Effector memory CD4-positive, alpha-beta T cell (primary cell): ENCODE data around the gene SMIM3.

Source experiments
- DNase-seq, 3 donors: peaks; one replicate each; pipeline ENCODE4 v3.0.0-alpha.2; 2020
- H3K27ac ChIP-seq: 2 replicates; pipeline ENCODE4 v1.7.0; 2013; ENCODE audit warnings: mild to moderate bottlenecking, low read length, moderate library complexity; ENCODE audit not compliant: insufficient read depth, poor library complexity, severe bottlenecking
- H3K27me3 ChIP-seq: replicated peaks from 2 replicates; pipeline ENCODE4 v1.7.0; 2013; ENCODE audit warnings: mild to moderate bottlenecking, low read length; ENCODE audit not compliant: insufficient read depth, control insufficient read depth, poor library complexity, severe bottlenecking
- H3K36me3 ChIP-seq: 2 replicates; pipeline ENCODE4 v1.7.0; 2013; ENCODE audit warnings: mild to moderate bottlenecking, low read length, moderate library complexity; ENCODE audit not compliant: control insufficient read depth, insufficient read depth
- H3K4me1 ChIP-seq: 2 replicates; pipeline ENCODE4 v1.7.0; 2013; ENCODE audit warnings: low read length, mild to moderate bottlenecking; ENCODE audit not compliant: control insufficient read depth, insufficient read depth, poor library complexity, severe bottlenecking
- H3K4me3 ChIP-seq: 2 replicates; pipeline ENCODE4 v1.7.0; 2013; ENCODE audit warnings: low read length, low read depth, mild to moderate bottlenecking; ENCODE audit not compliant: insufficient read depth, poor library complexity, severe bottlenecking
- H3K9me3 ChIP-seq: 2 replicates; pipeline ENCODE4 v1.7.0; 2013; ENCODE audit warnings: mild to moderate bottlenecking, low read length, moderate library complexity; ENCODE audit not compliant: control insufficient read depth

The SMIM3 gene

DNA sequence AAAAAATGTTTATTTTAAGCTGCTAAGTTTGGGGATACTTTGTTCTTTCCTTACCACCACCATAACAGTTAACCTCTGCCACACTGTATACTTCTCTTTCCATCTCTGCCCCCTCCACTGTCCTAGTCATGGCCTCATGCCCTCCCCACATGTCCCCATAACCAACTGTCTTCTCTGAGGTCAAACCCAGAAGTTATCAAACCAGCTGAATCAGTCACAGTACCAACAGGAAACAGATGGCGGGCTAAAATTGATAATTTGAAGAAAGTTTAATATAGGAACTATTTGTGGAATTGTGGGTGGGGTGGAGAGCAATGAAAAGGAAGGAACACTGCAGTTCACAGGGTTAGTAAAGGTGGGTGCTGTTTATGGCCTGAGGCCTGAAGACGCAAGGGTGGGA, 14.0 kb upstream of the SMIM3 start:
- no peak overlapping the region for H3K4me3 ChIP-seq
- no peak for DNase-seq
- no peaks in the 10 kb centered on the region for H3K27me3 ChIP-seq
- no peak overlapping the region for H3K27ac ChIP-seq
- H3K9me3 ChIP-seq = no peaks in the 10 kb centered on the region
- H3K36me3 ChIP-seq = no peaks in the 10 kb centered on the region
- H3K4me1 ChIP-seq = no peaks in the 10 kb centered on the region

DNA sequence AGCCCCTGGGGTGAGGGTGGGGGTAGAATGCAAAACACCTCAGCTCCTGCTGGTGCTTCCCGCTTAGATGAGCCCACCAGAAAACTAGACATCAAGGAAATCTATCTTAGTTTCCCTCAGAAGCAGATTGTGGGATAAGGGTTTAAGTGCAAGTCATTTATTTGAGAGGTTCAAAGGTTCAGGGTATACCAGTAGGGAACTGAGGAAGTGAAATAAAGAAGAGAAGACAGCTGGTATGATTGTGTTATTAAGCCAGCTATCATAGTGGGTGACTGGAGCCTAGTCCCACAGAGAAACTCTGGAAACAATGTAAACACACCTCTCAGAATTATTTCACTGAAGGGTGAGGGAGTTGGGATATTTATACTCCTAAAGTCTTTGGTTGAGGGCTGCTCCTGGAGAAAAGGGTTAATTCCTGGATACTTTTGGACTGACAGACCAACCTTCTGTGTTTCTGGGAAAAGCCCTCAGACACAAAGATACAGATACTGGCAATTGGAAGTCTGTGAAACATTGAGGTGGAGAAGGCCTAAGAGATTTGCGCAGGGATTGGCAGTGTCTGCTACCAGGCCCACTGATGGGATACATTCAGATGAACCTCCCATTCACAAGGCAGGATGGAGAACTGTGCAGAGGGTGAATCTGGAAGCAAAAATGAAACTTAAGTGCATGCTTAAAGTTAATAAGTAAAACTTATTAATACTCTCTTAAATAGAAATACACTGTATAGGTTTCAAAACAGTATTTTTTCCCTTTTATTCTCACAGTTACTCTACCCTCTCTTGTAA, 13.4 kb upstream of the SMIM3 start:
- Histone ChIP-seq H3K4me3 (no peak overlapping the region), H3K27ac (no peak overlapping the region), H3K4me1 (no peaks in the 10 kb centered on the region), H3K9me3 (no peaks in the 10 kb centered on the region), H3K27me3 (no peaks in the 10 kb centered on the region), H3K36me3 (no peaks in the 10 kb centered on the region)
- no peak for DNase-seq

GRCh38 chr5:150765799-150766169, 12.8 kb upstream of the SMIM3 start:
- Histone ChIP-seq H3K36me3 (no peaks in the 10 kb centered on the region), H3K4me1 (no peaks in the 10 kb centered on the region), H3K4me3 (no peak overlapping the region), H3K27ac (no peak overlapping the region), H3K9me3 (no peaks in the 10 kb centered on the region), H3K27me3 (no peaks in the 10 kb centered on the region)
- no peak for DNase-seq

- DNase-seq = no peak
- H3K4me3 ChIP-seq = no peak overlapping the region
- no peaks in the 10 kb centered on the region for H3K9me3 ChIP-seq
- no peaks in the 10 kb centered on the region for H3K27me3 ChIP-seq
- H3K4me1 ChIP-seq = no peaks in the 10 kb centered on the region
- H3K36me3 ChIP-seq = no peaks in the 10 kb centered on the region
- H3K27ac ChIP-seq = no peak overlapping the region
Observed at GRCh38 chr5:150766251-150766650, 12.3 kb upstream of the SMIM3 start.

DNA sequence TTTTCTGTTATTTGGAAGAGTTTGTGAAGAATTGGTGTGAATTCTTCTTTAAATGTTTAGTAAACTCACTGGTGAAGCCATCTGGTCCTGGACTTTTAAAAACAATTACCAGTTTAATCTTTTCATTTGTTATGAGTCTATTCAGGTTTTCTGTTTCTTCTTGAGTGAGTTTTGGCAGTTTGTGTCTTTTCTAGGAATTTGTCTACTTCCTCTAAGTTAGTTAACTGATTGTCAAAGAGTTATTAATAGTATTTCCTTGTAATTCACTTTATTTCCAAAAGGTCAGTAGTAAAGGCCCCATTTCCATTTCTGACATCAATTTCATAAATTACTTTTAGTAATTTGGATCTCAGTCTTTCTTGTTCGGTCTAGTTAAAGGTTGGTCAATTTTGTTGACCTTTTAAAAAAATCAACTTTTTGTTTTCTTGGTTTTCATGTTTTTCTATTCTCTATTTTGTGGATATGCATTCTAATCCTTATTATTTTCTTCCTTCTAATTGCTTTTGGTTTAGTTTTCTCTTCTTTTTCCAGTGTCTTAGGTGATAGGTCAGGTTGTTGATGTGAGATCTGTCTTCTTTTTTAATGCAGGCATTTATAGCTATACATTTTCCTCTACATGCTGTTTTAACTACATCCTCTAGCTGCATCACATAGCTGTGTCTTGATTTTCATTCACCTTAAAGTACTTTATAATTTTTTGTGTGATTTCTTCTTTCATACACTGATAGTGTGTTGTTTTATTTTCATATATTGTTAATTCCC, 7.3 kb upstream of the SMIM3 start:
- Histone ChIP-seq H3K27me3 (no peaks in the 10 kb centered on the region), H3K27ac (no peak overlapping the region), H3K36me3 (no peaks in the 10 kb centered on the region), H3K9me3 (no peaks in the 10 kb centered on the region), H3K4me1 (no peaks in the 10 kb centered on the region), H3K4me3 (no peak overlapping the region)
- DNase-seq = no peak

- DNase-seq = no peak
- Histone ChIP-seq H3K27me3 (no peaks in the 10 kb centered on the region), H3K9me3 (no peaks in the 10 kb centered on the region), H3K27ac (no peak overlapping the region), H3K4me1 (peaks cover 7% of the 10 kb centered on the region), H3K36me3 (no peaks in the 10 kb centered on the region), H3K4me3 (no peak overlapping the region)
Observed at GRCh38 chr5:150774145-150774544, 4.4 kb upstream of the SMIM3 start.

GRCh38 chr5:150777685-150778084, 872 bp upstream of the SMIM3 start:
- DNase-seq = no peak
- H3K4me3 ChIP-seq = no peak overlapping the region
- H3K36me3 ChIP-seq = no peaks in the 10 kb centered on the region
- peak overlapping the region; percentile 75 for H3K27ac ChIP-seq
- H3K27me3 ChIP-seq = no peaks in the 10 kb centered on the region
- no peaks in the 10 kb centered on the region for H3K9me3 ChIP-seq
- H3K4me1 ChIP-seq = peaks cover 16% of the 10 kb centered on the region

DNA sequence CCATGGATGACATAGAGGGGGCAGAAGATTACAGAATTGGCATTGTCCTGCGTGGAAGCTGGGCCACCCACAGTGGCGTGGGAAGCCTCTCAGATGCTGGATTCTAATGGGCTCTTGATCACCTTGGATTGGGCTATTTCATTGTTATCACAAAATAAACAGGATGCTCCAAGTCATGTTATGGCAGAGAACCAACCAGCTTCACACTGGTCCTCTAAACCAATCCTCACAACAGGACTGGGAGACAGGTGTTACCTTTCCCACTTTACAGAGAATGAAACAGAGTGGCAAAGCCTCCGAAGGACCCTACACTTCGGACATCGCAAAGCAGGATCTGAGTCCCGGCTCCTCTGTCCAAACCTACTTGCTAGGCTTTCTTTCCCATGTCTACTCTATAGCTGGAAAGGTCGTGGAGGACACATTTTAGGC, 455 bp upstream of the SMIM3 start:
- Histone ChIP-seq H3K27ac (peak overlapping the region; percentile 75), H3K4me3 (peak overlapping the region; percentile 86), H3K36me3 (no peaks in the 10 kb centered on the region), H3K4me1 (peaks cover 20% of the 10 kb centered on the region), H3K27me3 (no peaks in the 10 kb centered on the region), H3K9me3 (no peaks in the 10 kb centered on the region)
- no peak for DNase-seq

GRCh38 chr5:150779397-150780186, 1.0 kb downstream of the SMIM3 start:
- H3K4me1 ChIP-seq = peaks cover 25% of the 10 kb centered on the region
- peak overlapping the region; percentile 86 for H3K4me3 ChIP-seq
- H3K27me3 ChIP-seq = no peaks in the 10 kb centered on the region
- no peaks in the 10 kb centered on the region for H3K36me3 ChIP-seq
- no peak for DNase-seq
- H3K27ac ChIP-seq = peak overlapping the region; percentile 75
- H3K9me3 ChIP-seq = no peaks in the 10 kb centered on the region
